SK-N-MC (cell line): Measurements from ENCODE around the gene MED13L.
A peak's percentile ranks its signal among the peaks of the same experiment; 100 is the strongest.

Source experiments
- DNase-seq: peaks from one replicate; pipeline ENCODE4 v3.0.0-alpha.2; 2011; ENCODE audit warnings: low read depth, low spot score
- H3K27ac ChIP-seq: fragments of 200-600 bp; sonication (generic); 2 replicates; pipeline ENCODE4 v1.5.1; 2016; ENCODE audit warnings: mixed run types
- H3K36me3 ChIP-seq: fragments of 200-600 bp; sonication (generic); 2 replicates; pipeline ENCODE4 v1.6.1; 2017; ENCODE audit warnings: antibody characterized with exemption, low read length, mixed read lengths; ENCODE audit not compliant: insufficient read depth
- H3K4me3 ChIP-seq: fragments of 200-600 bp; sonication (generic); 2 replicates; pipeline ENCODE4 v1.5.1; 2016
- H3K9ac ChIP-seq: fragments of 200-600 bp; sonication (generic); 2 replicates; pipeline ENCODE4 v1.8.0; 2017; ENCODE audit warnings: mixed run types, mixed read lengths; ENCODE audit not compliant: insufficient read length
- H3K9me3 ChIP-seq: fragments of 200-600 bp; sonication (generic); 2 replicates; pipeline ENCODE4 v1.6.1; 2017; ENCODE audit warnings: low read depth, mild to moderate bottlenecking, antibody characterized with exemption, low read length, moderate library complexity, mixed read lengths
- EZH2 ChIP-seq: fragments of 200-600 bp; sonication (generic); IDR thresholded peaks from one replicate; pipeline ENCODE4 v1.6.1; 2017; ENCODE audit warnings: antibody characterized with exemption
- FOXP2 ChIP-seq: optimal IDR thresholded peaks from 2 replicates; pipeline ENCODE3; 2011; ENCODE audit warnings: mild to moderate bottlenecking, moderate library complexity; ENCODE audit not compliant: insufficient read depth; ENCODE audit errors: extremely low read length, control extremely low read depth
- POLR2AphosphoS5 ChIP-seq: IDR thresholded peaks from 2 replicates; pipeline ENCODE4 v1.6.1; 2012; ENCODE audit warnings: mild to moderate bottlenecking, low read depth, low read length, borderline replicate concordance

Gene MED13L

GRCh38 chr12:115998119-115998633 lies 279.3 kb downstream of the MED13L start:
- H3K9me3 ChIP-seq, result no peaks in the 10 kb centered on the region
- no peak overlapping the region for H3K27ac ChIP-seq
- H3K4me3 ChIP-seq, result no peak overlapping the region
- no peak overlapping the region for H3K9ac ChIP-seq
- H3K36me3 ChIP-seq, result peaks cover 19% of the 10 kb centered on the region
- peak; percentile 34 for DNase-seq
- no peak for TF ChIP-seq EZH2
- TF ChIP-seq FOXP2, result no peak
- TF ChIP-seq POLR2AphosphoS5, result no peak

- Histone ChIP-seq H3K4me3 (no peak overlapping the region), H3K27ac (no peak overlapping the region), H3K9me3 (no peaks in the 10 kb centered on the region), H3K9ac (no peak overlapping the region), H3K36me3 (peaks cover 46% of the 10 kb centered on the region)
- DNase-seq, result no peak
- TF ChIP-seq POLR2AphosphoS5 (no peak), FOXP2 (no peak), EZH2 (no peak)
These were observed 283.8 kb downstream of the MED13L start for GRCh38 chr12:115993737-115994136.

GRCh38 chr12:115990241-115990640 lies 287.3 kb downstream of the MED13L start:
- Histone ChIP-seq H3K36me3 (peaks cover 45% of the 10 kb centered on the region), H3K9ac (no peak overlapping the region), H3K4me3 (no peak overlapping the region), H3K27ac (no peak overlapping the region), H3K9me3 (no peaks in the 10 kb centered on the region)
- no peak for DNase-seq
- TF ChIP-seq EZH2 (no peak), FOXP2 (no peak), POLR2AphosphoS5 (no peak)

GRCh38 chr12:115988625-115989563 lies 288.6 kb downstream of the MED13L start:
- Histone ChIP-seq H3K4me3 (no peak overlapping the region), H3K36me3 (peaks cover 48% of the 10 kb centered on the region), H3K27ac (no peak overlapping the region), H3K9me3 (no peaks in the 10 kb centered on the region), H3K9ac (no peak overlapping the region)
- DNase-seq, result no peak
- no peak for TF ChIP-seq FOXP2
- no peak for TF ChIP-seq EZH2
- no peak for TF ChIP-seq POLR2AphosphoS5

GRCh38 chr12:115988212-115988611 lies 289.3 kb downstream of the MED13L start:
- H3K27ac ChIP-seq, result no peak overlapping the region
- H3K9ac ChIP-seq, result no peak overlapping the region
- no peak for DNase-seq
- H3K4me3 ChIP-seq, result no peak overlapping the region
- no peaks in the 10 kb centered on the region for H3K9me3 ChIP-seq
- no peak for TF ChIP-seq FOXP2
- no peak for TF ChIP-seq EZH2
- no peak for TF ChIP-seq POLR2AphosphoS5
- H3K36me3 ChIP-seq, result peaks cover 55% of the 10 kb centered on the region

- Histone ChIP-seq H3K9me3 (no peaks in the 10 kb centered on the region), H3K27ac (no peak overlapping the region), H3K36me3 (peaks cover 51% of the 10 kb centered on the region), H3K4me3 (no peak overlapping the region), H3K9ac (no peak overlapping the region)
- TF ChIP-seq EZH2 (no peak), FOXP2 (no peak), POLR2AphosphoS5 (no peak)
- no peak for DNase-seq
These were observed 292.9 kb downstream of the MED13L start for GRCh38 chr12:115984616-115985015.

- Histone ChIP-seq H3K27ac (no peak overlapping the region), H3K9me3 (no peaks in the 10 kb centered on the region), H3K36me3 (peaks cover 58% of the 10 kb centered on the region), H3K4me3 (no peak overlapping the region), H3K9ac (no peak overlapping the region)
- TF ChIP-seq EZH2 (no peak), POLR2AphosphoS5 (no peak), FOXP2 (no peak)
- no peak for DNase-seq
These were observed 294.2 kb downstream of the MED13L start for GRCh38 chr12:115983226-115983798.

GRCh38 chr12:115980339-115980738 lies 297.2 kb downstream of the MED13L start:
- TF ChIP-seq POLR2AphosphoS5, result no peak
- no peak for TF ChIP-seq FOXP2
- no peak for TF ChIP-seq EZH2
- H3K4me3 ChIP-seq, result no peak overlapping the region
- peaks cover 40% of the 10 kb centered on the region for H3K36me3 ChIP-seq
- H3K9ac ChIP-seq, result no peak overlapping the region
- H3K9me3 ChIP-seq, result no peaks in the 10 kb centered on the region
- DNase-seq, result no peak
- H3K27ac ChIP-seq, result no peak overlapping the region
